ENCODE data around the gene HHIPL2. TPM values are rescaled to one million over a fixed set of nuclear protein-coding genes. Genes with fewer than 3 reads are reported as not detected.

The HHIPL2 gene
- total RNA-seq, 1 experiment from 2014 or later = 14.0 TPM

- H3F3A ChIP-seq (ENCODE audit: insufficient read depth, low read depth) = peaks cover 4% of the 10 kb centered on the region; the same call in 1 of the 2 replicates
- ChIA-PET CTCF (no interaction called here), POLR2A (ENCODE audit: unreplicated experiment) (no interaction called here)
- TF ChIP-seq CTCF (conservative IDR thresholded peaks at IDR 0.05) (no peak), EZH2 (IDR thresholded peaks at IDR 0.05; ENCODE audit: low read depth) (no peak)
- no peak overlapping the region for H3K4me3 ChIP-seq
- H3K4me1 ChIP-seq (replicated peaks; ENCODE audit: insufficient read depth) = no peaks in the 10 kb centered on the region
- H3K27me3 ChIP-seq (ENCODE audit: insufficient read depth, low read depth) = no peaks in the 10 kb centered on the region
- H3K27ac ChIP-seq = no peak overlapping the region
- intact Hi-C loops (cut with micrococcal nuclease; ENCODE audit: unreplicated experiment) = no loop called here
- no peaks in the 10 kb centered on the region for H3K36me3 ChIP-seq (ENCODE audit: low read depth)
- H2AFZ ChIP-seq = no peak overlapping the region
- BruUV-seq (replicated peaks) = no TSS peak
- no peak for DNase-seq
- no peaks in the 10 kb centered on the region for H3K9me3 ChIP-seq (ENCODE audit: insufficient read depth, low read depth)
- H3K9me2 ChIP-seq (ENCODE audit: insufficient read depth) = no peaks in the 10 kb centered on the region
- H4K20me1 ChIP-seq (ENCODE audit: insufficient read depth) = no peaks in the 10 kb centered on the region
- H3K4me2 ChIP-seq = no peak overlapping the region
- no peaks in the 10 kb centered on the region for H3K79me2 ChIP-seq (ENCODE audit: low read depth)
Observed at GRCh38 chr1:222540598-222540995, 7.3 kb downstream of the HHIPL2 start.

- ChIA-PET POLR2A (ENCODE audit: unreplicated experiment) (no interaction called here), CTCF (interaction anchor here (0.6 kb wide), 1 partner anchor 35 kb away, joined by 3 read pairs; no protein-coding TSS in a partner anchor)
- no TSS peak for BruUV-seq (replicated peaks)
- no peaks in the 10 kb centered on the region for H3K9me3 ChIP-seq (ENCODE audit: insufficient read depth, low read depth)
- H3K36me3 ChIP-seq (ENCODE audit: low read depth) = no peaks in the 10 kb centered on the region
- no peaks in the 10 kb centered on the region for H4K20me1 ChIP-seq (ENCODE audit: insufficient read depth)
- DNase-seq = no peak
- H3K27ac ChIP-seq = no peak overlapping the region
- H3K9me2 ChIP-seq (ENCODE audit: insufficient read depth) = no peaks in the 10 kb centered on the region
- no peaks in the 10 kb centered on the region for H3K27me3 ChIP-seq (ENCODE audit: insufficient read depth, low read depth)
- H3K79me2 ChIP-seq (ENCODE audit: low read depth) = no peaks in the 10 kb centered on the region
- intact Hi-C loops (cut with micrococcal nuclease; ENCODE audit: unreplicated experiment) = no loop called here
- no peak overlapping the region for H3K4me2 ChIP-seq
- no peak for TF ChIP-seq EZH2 (IDR thresholded peaks at IDR 0.05; ENCODE audit: low read depth)
- no peak for TF ChIP-seq CTCF (conservative IDR thresholded peaks at IDR 0.05)
- H3K4me3 ChIP-seq = no peak overlapping the region
- peaks cover 5% of the 10 kb centered on the region; the same call in 1 of the 2 replicates for H3F3A ChIP-seq (ENCODE audit: insufficient read depth, low read depth)
- no peaks in the 10 kb centered on the region for H3K4me1 ChIP-seq (replicated peaks; ENCODE audit: insufficient read depth)
- peak overlapping the region; percentile 24; the same call in 1 of the 2 replicates for H2AFZ ChIP-seq
Observed at GRCh38 chr1:222539951-222540597, 7.8 kb downstream of the HHIPL2 start.

- peaks cover 5% of the 10 kb centered on the region; the same call in 1 of the 2 replicates for H3F3A ChIP-seq (ENCODE audit: insufficient read depth, low read depth)
- TF ChIP-seq EZH2 (IDR thresholded peaks at IDR 0.05; ENCODE audit: low read depth) (no peak), CTCF (conservative IDR thresholded peaks at IDR 0.05) (no peak)
- H3K36me3 ChIP-seq (ENCODE audit: low read depth) = no peaks in the 10 kb centered on the region
- H2AFZ ChIP-seq = no peak overlapping the region
- no peaks in the 10 kb centered on the region for H3K79me2 ChIP-seq (ENCODE audit: low read depth)
- H3K4me3 ChIP-seq = no peak overlapping the region
- no TSS peak for BruUV-seq (replicated peaks)
- H3K27me3 ChIP-seq (ENCODE audit: insufficient read depth, low read depth) = no peaks in the 10 kb centered on the region
- H3K9me2 ChIP-seq (ENCODE audit: insufficient read depth) = no peaks in the 10 kb centered on the region
- no peak overlapping the region for H3K27ac ChIP-seq
- no peak for DNase-seq
- H3K9me3 ChIP-seq (ENCODE audit: insufficient read depth, low read depth) = no peaks in the 10 kb centered on the region
- no peak overlapping the region for H3K4me2 ChIP-seq
- intact Hi-C loops (cut with micrococcal nuclease; ENCODE audit: unreplicated experiment) = no loop called here
- ChIA-PET POLR2A (ENCODE audit: unreplicated experiment) (no interaction called here), CTCF (no interaction called here)
- no peaks in the 10 kb centered on the region for H3K4me1 ChIP-seq (replicated peaks; ENCODE audit: insufficient read depth)
- no peaks in the 10 kb centered on the region for H4K20me1 ChIP-seq (ENCODE audit: insufficient read depth)
Observed at GRCh38 chr1:222535455-222535854, 12.4 kb downstream of the HHIPL2 start.

All from PC-9 (cell line).